NCI-H82 treated with DMSO at 0.1 percent for 48 hours (cell line): ENCODE measurements around the gene SGMS1.
"Not testable (repeated sequence)": the region's sequence is repeated elsewhere in the genome, so short reads cannot be mapped to it uniquely, and the experiment has no call there.

Experiments
- DNase-seq: peaks from one replicate; lab custom pipeline; 2025; ENCODE audit not compliant: unreplicated experiment; lab: John Stamatoyannopoulos, UW

Gene SGMS1

GRCh38 chr10:50281210-50281966 lies 342.4 kb downstream of the SGMS1 start:
- DNase-seq: no peak

GRCh38 chr10:50280049-50280841 lies 343.5 kb downstream of the SGMS1 start:
- no peak for DNase-seq

DNA sequence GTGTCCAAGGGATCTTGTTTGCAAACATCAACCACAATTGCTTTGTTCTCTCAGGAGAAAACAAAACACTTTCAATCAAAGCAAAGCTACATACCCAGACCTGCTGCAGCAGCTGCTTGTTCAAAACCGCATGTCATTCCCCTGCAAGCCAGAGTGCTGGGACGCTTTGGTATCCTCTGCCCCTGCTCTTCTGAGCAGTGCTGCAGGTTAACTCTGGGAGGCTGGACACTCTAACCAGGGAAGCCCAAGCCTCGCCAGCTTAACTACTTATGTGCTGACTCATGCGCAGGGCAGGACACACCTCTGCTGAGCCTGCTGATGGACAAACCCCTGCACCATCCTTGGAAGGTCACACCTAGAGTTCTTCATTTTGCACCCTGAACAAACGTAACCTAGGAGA lies 344.3 kb downstream of the SGMS1 start:
- DNase-seq: no peak

GRCh38 chr10:50275650-50276235 lies 348.0 kb downstream of the SGMS1 start:
- no peak for DNase-seq

DNA sequence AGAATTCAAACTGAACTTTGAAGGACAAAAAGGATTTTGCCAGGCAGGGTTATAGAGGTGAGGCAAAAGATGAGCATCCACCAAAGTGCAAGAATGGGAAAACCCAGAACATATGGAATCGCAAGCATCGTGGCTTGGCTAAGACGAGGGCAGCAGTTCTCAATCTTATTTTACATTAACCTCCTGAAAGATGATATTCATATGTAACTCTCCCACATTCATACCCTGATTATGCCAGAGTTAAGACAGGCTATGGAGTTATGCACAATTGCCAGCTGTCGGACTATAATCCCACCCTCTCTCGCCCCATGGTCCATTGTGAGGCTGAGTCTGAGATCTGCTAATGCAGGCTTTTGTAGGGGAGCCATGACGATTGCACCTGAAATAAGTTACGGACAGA lies 351.2 kb downstream of the SGMS1 start:
- DNase-seq: no peak

DNA sequence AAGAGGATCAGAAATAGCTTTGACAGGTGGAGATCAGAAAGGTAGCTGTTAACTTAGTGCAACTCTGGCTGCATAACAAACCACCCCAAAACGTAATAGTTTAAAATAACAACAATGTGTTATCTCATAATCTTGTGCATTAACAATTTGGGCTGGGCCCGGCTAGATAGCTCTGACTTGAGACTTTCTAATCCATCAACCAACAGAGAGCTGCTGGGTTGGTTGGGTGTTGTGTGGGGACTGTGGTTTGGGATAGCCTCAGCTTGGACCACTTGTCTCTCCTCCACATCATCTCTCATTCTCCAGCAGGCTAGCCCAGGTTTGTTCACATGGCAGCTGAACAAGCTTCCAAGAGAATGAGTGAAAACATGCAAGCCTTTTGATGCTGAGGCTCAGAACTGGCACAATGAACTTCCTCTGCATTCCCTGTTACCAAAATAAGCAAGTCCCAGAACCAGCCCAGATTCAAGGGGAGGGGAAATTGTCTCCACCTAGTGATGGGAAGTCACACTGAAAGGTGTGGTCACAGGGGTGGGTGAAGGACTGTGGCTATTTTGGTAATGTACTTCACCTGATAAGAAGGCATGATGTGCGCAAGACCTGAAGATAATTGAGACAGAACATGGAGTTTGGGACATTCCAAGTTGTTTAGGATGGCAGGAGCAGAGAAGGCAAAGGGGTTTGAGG lies 352.0 kb downstream of the SGMS1 start:
- DNase-seq: no peak

DNA sequence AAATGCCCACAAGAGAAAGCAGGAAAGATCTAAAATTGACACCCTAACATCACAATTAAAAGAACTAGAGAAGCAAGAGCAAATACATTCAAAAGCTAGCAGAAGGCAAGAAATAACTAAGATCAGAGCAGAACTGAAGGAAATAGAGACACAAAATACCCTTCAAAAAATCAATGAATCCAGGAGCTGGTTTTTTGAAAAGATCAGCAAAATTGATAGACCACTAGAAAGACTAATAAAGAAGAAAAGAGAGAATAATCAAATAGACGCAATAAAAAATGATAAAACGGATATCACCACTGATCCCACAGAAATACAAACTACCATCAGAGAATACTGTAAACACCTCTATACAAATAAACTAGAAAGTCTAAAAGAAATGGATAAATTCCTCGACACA lies 355.9 kb downstream of the SGMS1 start:
- DNase-seq: not testable (repeated sequence)

DNA sequence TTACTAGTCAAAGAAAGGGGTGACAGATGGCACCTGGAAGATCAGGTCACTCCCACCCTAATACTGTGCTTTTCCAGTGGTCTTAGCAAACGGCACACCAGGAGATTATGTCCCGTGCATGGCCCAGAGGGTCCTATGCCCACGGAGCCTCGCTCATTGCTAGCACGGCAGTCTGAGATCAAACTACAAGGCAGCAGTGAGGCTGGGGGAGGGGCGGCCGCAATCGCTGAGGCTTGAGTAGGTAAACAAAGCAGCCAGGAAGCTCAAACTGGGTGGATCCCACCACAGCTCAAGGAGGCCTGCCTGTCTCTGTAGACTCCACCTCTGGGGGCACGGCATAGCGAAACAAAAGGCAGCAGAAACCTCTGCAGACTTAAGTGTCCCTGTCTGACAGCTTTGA lies 361.1 kb downstream of the SGMS1 start:
- not testable (repeated sequence) for DNase-seq

DNA sequence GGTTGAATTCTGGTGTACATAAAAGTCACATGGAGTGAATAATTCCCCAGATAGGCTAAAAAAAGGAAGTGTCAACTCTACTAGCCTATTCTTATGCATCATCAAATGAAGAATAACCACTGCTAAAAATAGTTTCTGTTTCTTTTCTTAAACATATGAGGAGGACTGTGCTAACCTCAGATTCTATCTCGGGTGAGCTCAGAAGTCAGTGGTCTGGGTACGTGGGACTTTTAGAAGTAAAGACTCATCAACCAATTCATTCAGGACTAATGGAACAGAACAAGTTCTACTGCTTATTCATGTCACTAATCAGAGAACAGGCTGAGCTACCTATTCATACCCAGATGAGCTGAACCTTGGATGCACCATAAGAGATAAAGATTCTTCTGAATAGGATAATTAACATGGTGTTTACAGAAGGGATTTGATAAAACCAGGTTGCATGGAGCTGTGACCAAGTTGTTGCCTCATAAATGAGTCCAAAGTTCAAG lies 362.9 kb downstream of the SGMS1 start:
- no peak for DNase-seq
